HG03457 (cell line): ENCODE data around the gene MSANTD7.

ENCODE experiments used
- ATAC-seq: cut with Tn5 transposase; IDR thresholded peaks from one replicate; pipeline ENCODE4 v1.9.1; 2021; ENCODE audit warnings: moderate number of reproducible peaks; ENCODE audit not compliant: unreplicated experiment

The MSANTD7 gene

DNA sequence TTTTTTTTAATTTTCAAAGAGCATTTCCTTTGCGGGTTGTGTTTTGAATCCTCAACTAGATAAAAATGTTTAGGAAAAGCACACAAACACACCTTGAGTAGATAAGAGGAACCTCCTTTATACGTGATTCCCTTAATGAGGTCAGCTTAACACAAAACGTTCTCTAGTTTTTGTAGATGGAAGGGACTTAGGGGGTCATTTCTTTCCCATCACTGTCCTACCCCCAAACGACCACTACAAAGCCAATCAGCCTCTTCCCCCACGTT, 41.8 kb downstream of the MSANTD7 start:
- ATAC-seq = no peak

DNA sequence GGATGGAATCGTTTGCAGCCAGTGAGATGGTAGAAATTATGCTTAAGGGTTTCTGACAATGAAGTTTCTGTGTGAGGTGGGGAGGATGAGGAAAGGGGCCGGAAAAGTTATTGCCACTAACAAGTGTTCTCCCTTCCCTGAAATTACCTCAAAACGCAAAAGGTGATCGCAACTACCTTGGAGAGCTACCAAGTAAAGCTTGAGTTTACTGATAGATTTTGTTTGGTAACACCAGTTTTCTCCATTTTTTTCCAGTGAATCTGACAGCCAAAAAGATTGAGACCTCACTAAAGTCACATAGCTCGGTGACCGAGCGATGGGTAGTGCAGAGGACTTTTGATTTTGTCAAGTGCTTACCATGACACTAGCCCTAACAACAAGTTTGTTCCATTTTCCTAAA, 42.1 kb downstream of the MSANTD7 start:
- no peak for ATAC-seq

DNA sequence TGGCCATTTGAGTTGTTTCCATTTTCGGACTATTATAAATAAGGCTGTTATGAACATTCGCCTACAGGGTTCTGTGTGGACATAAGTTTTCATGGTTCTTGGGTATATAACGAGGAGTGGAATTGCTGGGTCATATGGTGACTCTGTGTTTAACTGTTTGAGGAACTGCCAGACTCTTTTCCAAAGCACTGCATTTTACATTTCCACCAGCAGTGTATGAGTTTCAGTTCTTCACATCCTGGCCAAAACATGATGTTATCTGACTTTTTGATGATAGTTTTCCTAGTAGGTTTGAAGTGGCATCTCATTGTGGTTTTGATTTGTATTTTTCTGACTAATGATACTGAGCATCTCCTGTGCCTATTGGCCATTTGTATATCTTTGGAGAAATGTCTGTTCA, 46.0 kb downstream of the MSANTD7 start:
- ATAC-seq = no peak
